Left ventricle myocardium inferior (tissue), 1 donor: ENCODE data around the gene POM121L2. TPM values are rescaled to one million over a fixed set of nuclear protein-coding genes. Genes with fewer than 3 reads are reported as not detected.

Experiments
- DNase-seq: peaks from one replicate; pipeline ENCODE4 v3.0.0-alpha.2; 2020
- H3K27ac ChIP-seq: fragments of 200-600 bp; replicated peaks from 2 replicates; pipeline ENCODE4 v1.8.0; 2021
- H3K27me3 ChIP-seq: fragments of 200-600 bp; 2 replicates; pipeline ENCODE4 v1.8.0; 2021; ENCODE audit warnings: low read depth
- H3K36me3 ChIP-seq: fragments of 200-600 bp; 2 replicates; pipeline ENCODE4 v1.8.0; 2021
- H3K4me1 ChIP-seq: fragments of 200-600 bp; 2 replicates; pipeline ENCODE4 v1.8.0; 2021
- H3K4me3 ChIP-seq: fragments of 200-600 bp; 2 replicates; pipeline ENCODE4 v1.8.0; 2021; ENCODE audit warnings: mild to moderate bottlenecking, moderate library complexity
- H3K9me3 ChIP-seq: fragments of 200-600 bp; replicated peaks from 2 replicates; pipeline ENCODE4 v1.8.0; 2021
- CTCF ChIP-seq: fragments of 200-600 bp; IDR thresholded peaks from 2 replicates; pipeline ENCODE4 v1.8.0; 2021; ENCODE audit warnings: antibody characterized with exemption, mild to moderate bottlenecking, borderline replicate concordance
- intact Hi-C: fragments of 100-400 bp; cut with micrococcal nuclease; formaldehyde crosslinking; loops from one replicate; pipeline ENCODE4 v1.11.0; 2022
- long read RNA-seq: library from polyadenylated mRNA; unstranded; transcript quantifications from one replicate; pipeline ENCODE4 v2.0.0, GENCODE V29; 2021
- total RNA-seq: library from RNA; stranded (reverse); fragmentation: NEBNext Ultra II Directional; extraction: Animal tissue kit (Norgen Biotek cat#: 25700); gene quantifications from one replicate; pipeline ENCODE4 v1.2.1, GENCODE V29; 2021
- donor health status: DM: no; HTN: yes; CAD: no; lungs with severe emphysema.

POM121L2 gene
- total RNA-seq = not detected
- long read RNA-seq = 0 reads

- Histone ChIP-seq H3K27me3 (peaks cover 86% of the 10 kb centered on the region), H3K9me3 (no peaks in the 10 kb centered on the region), H3K27ac (no peak within 1 kb of the TSS), H3K4me1 (peaks cover 12% of the 10 kb centered on the region), H3K36me3 (no peaks in the 10 kb centered on the region), H3K4me3 (peak within 1 kb of the TSS; percentile 65)
- intact Hi-C loops = no loop called here
- peak; percentile 58 for TF ChIP-seq CTCF
- no peak for DNase-seq
Measured at GRCh38 chr6:27312146-27312949, at the start of gene POM121L2. POM121L2 (minus strand) TSS chr6:27312273; CDS start chr6:27312170, 103 bp downstream.

DNA sequence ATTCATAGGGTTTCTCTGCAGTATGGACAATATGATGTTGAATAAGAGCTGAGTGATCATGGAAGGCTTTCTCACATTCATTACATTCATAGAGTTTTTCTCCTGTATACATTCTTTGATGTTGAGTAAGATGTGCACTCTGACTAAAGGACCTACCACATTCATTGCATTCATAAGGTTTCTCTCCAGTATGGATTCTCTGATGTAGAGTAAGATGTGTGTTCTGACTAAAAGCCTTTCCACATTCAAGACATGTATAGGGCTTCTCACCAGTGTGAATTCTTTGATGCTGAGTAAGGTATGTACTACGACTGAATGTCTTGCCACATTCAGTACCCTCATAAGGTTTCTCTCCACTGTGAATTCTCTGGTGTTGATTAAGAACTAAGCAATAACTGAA is 47.2 kb upstream of the POM121L2 start:
- no peak for DNase-seq
- Histone ChIP-seq H3K9me3 (peaks cover 80% of the 10 kb centered on the region), H3K36me3 (peaks cover 59% of the 10 kb centered on the region), H3K27ac (no peak overlapping the region), H3K4me1 (no peaks in the 10 kb centered on the region), H3K4me3 (no peak overlapping the region), H3K27me3 (no peaks in the 10 kb centered on the region)
- no peak for TF ChIP-seq CTCF
- intact Hi-C loops = no loop called here

- no peak for DNase-seq
- Histone ChIP-seq H3K36me3 (peaks cover 58% of the 10 kb centered on the region), H3K4me1 (no peaks in the 10 kb centered on the region), H3K4me3 (no peak overlapping the region), H3K27me3 (no peaks in the 10 kb centered on the region), H3K27ac (no peak overlapping the region), H3K9me3 (peaks cover 85% of the 10 kb centered on the region)
- intact Hi-C loops = no loop called here
- TF ChIP-seq CTCF = no peak
Measured at GRCh38 chr6:27358786-27359185, 46.7 kb upstream of the POM121L2 start.

- intact Hi-C loops = no loop called here
- Histone ChIP-seq H3K36me3 (no peaks in the 10 kb centered on the region), H3K4me1 (no peaks in the 10 kb centered on the region), H3K9me3 (peaks cover 58% of the 10 kb centered on the region), H3K27ac (no peak overlapping the region), H3K4me3 (no peak overlapping the region), H3K27me3 (no peaks in the 10 kb centered on the region)
- no peak for DNase-seq
- TF ChIP-seq CTCF = no peak
Measured at GRCh38 chr6:27352850-27353249, 40.8 kb upstream of the POM121L2 start.

DNA sequence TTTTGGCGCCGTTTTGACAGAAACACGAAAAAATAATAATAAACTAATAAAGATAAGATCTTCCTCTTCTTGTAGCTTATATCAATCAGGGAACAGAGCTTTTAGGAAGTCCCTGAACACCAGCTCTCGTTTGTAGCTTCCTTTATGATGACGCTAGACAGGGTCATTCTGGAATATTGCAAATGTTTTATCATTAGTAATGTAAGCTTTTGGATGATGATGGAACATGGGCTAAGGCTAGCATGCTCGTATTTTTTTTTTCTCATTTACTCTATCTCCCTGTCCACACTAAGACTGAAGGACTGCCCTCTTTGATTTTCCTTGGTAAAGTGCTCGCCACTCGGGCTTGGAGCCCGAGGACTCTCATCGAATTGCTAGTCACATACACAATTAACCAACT is 22.1 kb upstream of the POM121L2 start:
- Histone ChIP-seq H3K36me3 (no peaks in the 10 kb centered on the region), H3K27me3 (peaks cover 68% of the 10 kb centered on the region), H3K9me3 (no peaks in the 10 kb centered on the region), H3K27ac (no peak overlapping the region), H3K4me1 (peaks cover 5% of the 10 kb centered on the region), H3K4me3 (no peak overlapping the region)
- intact Hi-C loops = no loop called here
- no peak for DNase-seq
- TF ChIP-seq CTCF = no peak
